Psoas muscle (tissue), 8 donors: Measurements from ENCODE around the gene BRAF. TPM values are rescaled to one million over a fixed set of nuclear protein-coding genes. Genes with fewer than 3 reads are reported as not detected.
"Not testable (repeated sequence)": the region's sequence is repeated elsewhere in the genome, so short reads cannot be mapped to it uniquely, and the experiment has no call there.

Experiments
- ATAC-seq, 4 donors: fragments of 200-7000 bp; cut with Tn5 transposase; one replicate each; pipeline ENCODE4 v1.9.1; 2020; ENCODE audit warnings: moderate library complexity in 3 of 4, mild to moderate bottlenecking in 2 of 4
- DNase-seq, 2 donors: peaks; one replicate each; pipeline ENCODE4 v3.0.0-alpha.2; 2020
- H3K27ac ChIP-seq: fragments of 200-600 bp; one replicate; pipeline ENCODE4 v1.8.0; 2022
- H3K27me3 ChIP-seq, 3 donors: fragments of 200-600 bp in 1 of 3; one replicate each; pipeline versions ENCODE4 v1.6.1 to v1.8.0; 2013 to 2022; ENCODE audit warnings: low read length in 2 of 3, mild to moderate bottlenecking in 2 of 3, moderate library complexity in 1 of 3; ENCODE audit not compliant: insufficient read depth in 3 of 3
- H3K36me3 ChIP-seq, 2 donors: fragments of 200-600 bp in 1 of 2; one replicate each; pipeline versions ENCODE4 v1.6.1 to v1.8.0; 2013 to 2022; ENCODE audit warnings: low read depth in 1 of 2, mild to moderate bottlenecking in 1 of 2, moderate library complexity in 1 of 2; ENCODE audit not compliant: insufficient read depth in 1 of 2
- H3K4me1 ChIP-seq: fragments of 200-600 bp; one replicate; pipeline ENCODE4 v1.8.0; 2022
- H3K4me3 ChIP-seq: fragments of 200-600 bp; one replicate; pipeline ENCODE4 v1.8.0; 2022; ENCODE audit warnings: mild to moderate bottlenecking
- H3K9me3 ChIP-seq: fragments of 200-600 bp; one replicate; pipeline ENCODE4 v1.8.0; 2022
- CTCF ChIP-seq: fragments of 200-600 bp; IDR thresholded peaks from one replicate; pipeline ENCODE4 v1.8.0; 2022; ENCODE audit warnings: antibody characterized with exemption
- WGBS, 3 donors: extraction: QIAGEN DNeasy Blood & Tissue Kit; methylation state at CpG; one replicate each; pipeline versions ENCODE4 v1.1.6 to v1.1.7; 2013; 5-methylcytosine and 5-hydroxymethylcytosine counted together
- intact Hi-C, 2 donors: fragments of 100-400 bp; cut with DNase I; formaldehyde crosslinking; loops; one replicate each; pipeline versions ENCODE4 v1.11.0 to v1.14.2; 2022
- polyA plus RNA-seq, 3 donors: library from polyadenylated mRNA; stranded (reverse); fragments of 200-250 nt; gene quantifications; one replicate each; pipeline ENCODE4 v1.2.3, GENCODE V29; 2013
- total RNA-seq, 4 donors: library from RNA; stranded (reverse); fragmentation: NEBNext Ultra II Directional in 2 of 4; extraction: Animal tissue kit (Norgen Biotek cat#: 25700) in 2 of 4; gene quantifications; one replicate each; pipeline versions ENCODE4 v1.2.1 to v1.2.4, GENCODE V29; 2021 to 2023
- donor health status: healthy with polysubstance abuse.
- donor health status: DM: no; HTN: no; CAD: no; lungs with moderate emphysema.
- donor health status: Bipolar disorder and iron deficiency.
- donor health status: healthy.
- donor health status: DM: yes; HTN: yes; CAD: no.
- donor health status: DM: no; HTN: no; CAD: no.
- donor health status: DM: no; HTN: no; CAD: no.
- donor health status: DM: yes; HTN: yes; CAD: no.

Gene BRAF
- total and polyA plus RNA-seq, 7 donors = 5.0 to 22.6 (median 16.8) TPM

GRCh38 chr7:140966561-140967233, 42.0 kb upstream of the BRAF start:
- WGBS, 3 donors = 51 to 63% (median 57%) methylated on average over 5 of the region's 5 CpGs
- Histone ChIP-seq H3K9me3 (no peaks in the 10 kb centered on the region), H3K27ac (no peak overlapping the region), H3K4me3 (no peak overlapping the region), H3K36me3 (no peaks in the 10 kb centered on the region), H3K4me1 (no peaks in the 10 kb centered on the region), H3K27me3 (no peaks in the 10 kb centered on the region)
- ATAC-seq (no peak), DNase-seq (no peak)
- no peak for TF ChIP-seq CTCF
- intact Hi-C loops = no loop called here

- intact Hi-C loops = no loop called here
- H3K27me3 ChIP-seq = no peaks in the 10 kb centered on the region
- no peak overlapping the region for H3K4me3 ChIP-seq
- H3K27ac ChIP-seq = no peak overlapping the region
- 88 to 94% (median 91%) methylated on average over 3 to 4 of the region's 4 CpGs for WGBS, 3 donors
- H3K4me1 ChIP-seq = no peaks in the 10 kb centered on the region
- no peak for DNase-seq
- H3K9me3 ChIP-seq = peaks cover 5% of the 10 kb centered on the region
- TF ChIP-seq CTCF = no peak
- H3K36me3 ChIP-seq = no peaks in the 10 kb centered on the region
- no peak for ATAC-seq
Measured at GRCh38 chr7:140961117-140961516, 36.4 kb upstream of the BRAF start.

- intact Hi-C loops = not testable (repeated sequence)
- WGBS, 3 donors = 92 to 95% (median 93%) methylated on average over 23 to 25 of the region's 25 CpGs
Measured at GRCh38 chr7:140956997-140957396, 32.3 kb upstream of the BRAF start.

GRCh38 chr7:140945940-140946339, 21.2 kb upstream of the BRAF start:
- TF ChIP-seq CTCF = no peak
- intact Hi-C loops = no loop called here
- no peak overlapping the region for H3K4me3 ChIP-seq
- no peak overlapping the region for H3K27ac ChIP-seq
- DNase-seq = no peak
- H3K4me1 ChIP-seq = no peaks in the 10 kb centered on the region
- no peak for ATAC-seq
- no peaks in the 10 kb centered on the region for H3K9me3 ChIP-seq
- H3K36me3 ChIP-seq = no peaks in the 10 kb centered on the region
- peaks cover 0 to 3% (median 0%) of the 10 kb centered on the region in 3 donors for H3K27me3 ChIP-seq
- 56 to 61% (median 56%) methylated on average over 2 of the region's 2 CpGs for WGBS, 3 donors

More at GRCh38 chr7:140956997-140957396, 32.3 kb upstream of the BRAF start:
- H3K27me3 ChIP-seq, DNase-seq, H3K4me1 ChIP-seq, H3K4me3 ChIP-seq, ATAC-seq, H3K9me3 ChIP-seq, H3K27ac ChIP-seq, H3K36me3 ChIP-seq: not testable (repeated sequence)

GRCh38 chr7:140942242-140942641, 17.5 kb upstream of the BRAF start:
- H3K36me3 ChIP-seq, intact Hi-C loops, H3K4me1 ChIP-seq, H3K27me3 ChIP-seq, H3K4me3 ChIP-seq, H3K27ac ChIP-seq, DNase-seq, H3K9me3 ChIP-seq, ATAC-seq: not testable (repeated sequence)
- 91 to 95% (median 94%) methylated on average over 5 of the region's 5 CpGs for WGBS, 3 donors

GRCh38 chr7:140940898-140941297, 16.2 kb upstream of the BRAF start:
- Histone ChIP-seq H3K4me1 (no peaks in the 10 kb centered on the region), H3K36me3 (no peaks in the 10 kb centered on the region), H3K9me3 (no peaks in the 10 kb centered on the region), H3K27me3 (peaks cover 0 to 3% (median 0%) of the 10 kb centered on the region in 3 donors), H3K4me3 (no peak overlapping the region), H3K27ac (no peak overlapping the region)
- no peak for ATAC-seq
- intact Hi-C loops = no loop called here
- DNase-seq = no peak
- no peak for TF ChIP-seq CTCF
- 83 to 88% (median 87%) methylated on average over 1 of the region's 1 CpG for WGBS, 3 donors
